22Rv1 (cell line): ENCODE results near the gene SLC44A5.

Experiments used
- H3K27ac ChIP-seq: fragments of 450-650 bp; 2 replicates; pipeline ENCODE4 v1.5.1; 2017
- ZFX ChIP-seq: fragments of 450-650 bp; IDR thresholded peaks from 2 replicates; pipeline ENCODE4 v1.6.1; 2017; ENCODE audit warnings: antibody characterized with exemption, borderline replicate concordance
- TF ChIP-seq, protein P1 (sequence below): fragments of 450-650 bp; IDR thresholded peaks from 2 replicates; pipeline ENCODE4 v1.5.1; 2017; ENCODE audit warnings: mild to moderate bottlenecking

Gene SLC44A5

DNA sequence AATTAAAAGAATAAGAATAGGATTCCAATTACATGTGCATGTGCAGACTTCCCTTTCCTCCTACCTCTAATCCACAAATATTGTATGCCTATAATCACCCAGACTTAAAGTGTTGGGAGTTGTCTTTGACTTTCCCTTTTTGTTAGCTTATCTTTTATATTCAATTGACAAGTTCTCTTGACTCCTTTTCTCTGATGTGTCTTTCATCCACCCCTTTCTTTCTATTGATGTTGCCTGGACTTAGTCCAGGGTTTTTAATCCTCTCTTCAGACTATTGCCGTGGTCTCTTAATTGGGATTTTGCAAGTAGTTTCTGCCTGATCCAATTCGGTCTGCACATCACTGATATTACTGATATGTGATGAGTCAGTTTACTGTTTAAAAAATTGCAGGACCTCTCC, 305.9 kb downstream of the SLC44A5 start:
- no peak for TF ChIP-seq ZFX
- TF ChIP-seq, protein P1, sequence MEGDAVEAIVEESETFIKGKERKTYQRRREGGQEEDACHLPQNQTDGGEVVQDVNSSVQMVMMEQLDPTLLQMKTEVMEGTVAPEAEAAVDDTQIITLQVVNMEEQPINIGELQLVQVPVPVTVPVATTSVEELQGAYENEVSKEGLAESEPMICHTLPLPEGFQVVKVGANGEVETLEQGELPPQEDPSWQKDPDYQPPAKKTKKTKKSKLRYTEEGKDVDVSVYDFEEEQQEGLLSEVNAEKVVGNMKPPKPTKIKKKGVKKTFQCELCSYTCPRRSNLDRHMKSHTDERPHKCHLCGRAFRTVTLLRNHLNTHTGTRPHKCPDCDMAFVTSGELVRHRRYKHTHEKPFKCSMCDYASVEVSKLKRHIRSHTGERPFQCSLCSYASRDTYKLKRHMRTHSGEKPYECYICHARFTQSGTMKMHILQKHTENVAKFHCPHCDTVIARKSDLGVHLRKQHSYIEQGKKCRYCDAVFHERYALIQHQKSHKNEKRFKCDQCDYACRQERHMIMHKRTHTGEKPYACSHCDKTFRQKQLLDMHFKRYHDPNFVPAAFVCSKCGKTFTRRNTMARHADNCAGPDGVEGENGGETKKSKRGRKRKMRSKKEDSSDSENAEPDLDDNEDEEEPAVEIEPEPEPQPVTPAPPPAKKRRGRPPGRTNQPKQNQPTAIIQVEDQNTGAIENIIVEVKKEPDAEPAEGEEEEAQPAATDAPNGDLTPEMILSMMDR = no peak

GRCh38 chr1:75293270-75293669, 317.6 kb downstream of the SLC44A5 start:
- TF ChIP-seq, protein P1 = no peak
- TF ChIP-seq ZFX = no peak
- no peak overlapping the region for H3K27ac ChIP-seq

More for the DNA sequence above, 305.9 kb downstream of the SLC44A5 start:
- no peak overlapping the region for H3K27ac ChIP-seq

GRCh38 chr1:75292013-75292412, 318.9 kb downstream of the SLC44A5 start:
- no peak for TF ChIP-seq ZFX
- TF ChIP-seq, protein P1 = no peak
- H3K27ac ChIP-seq = no peak overlapping the region

GRCh38 chr1:75276385-75276784, 334.5 kb downstream of the SLC44A5 start:
- TF ChIP-seq, protein P1 = no peak
- TF ChIP-seq ZFX = no peak
- H3K27ac ChIP-seq = no peak overlapping the region

- TF ChIP-seq, protein P1 = no peak
- no peak for TF ChIP-seq ZFX
Measured at GRCh38 chr1:75275631-75276030, 335.3 kb downstream of the SLC44A5 start.

GRCh38 chr1:75274920-75275506, 335.9 kb downstream of the SLC44A5 start:
- H3K27ac ChIP-seq = no peak overlapping the region
- TF ChIP-seq, protein P1 = no peak
- no peak for TF ChIP-seq ZFX

More at GRCh38 chr1:75275631-75276030, 335.3 kb downstream of the SLC44A5 start:
- H3K27ac ChIP-seq = no peak overlapping the region

- no peak for TF ChIP-seq ZFX
- TF ChIP-seq, protein P1 = no peak
- H3K27ac ChIP-seq = no peak overlapping the region
Measured at GRCh38 chr1:75273110-75273509, 337.8 kb downstream of the SLC44A5 start.
